Ramos (cell line): ENCODE measurements around the gene ZNF223.

Experiments used
- in situ Hi-C: fragments of 300-500 bp; cut with MboI; formaldehyde crosslinking; loops from one replicate; pipeline ENCODE4 v1.14.3; 2022; ENCODE audit warnings: low sequenced_read_pairs; ENCODE audit not compliant: unreplicated experiment

The ZNF223 gene

GRCh38 chr19:44069415-44069814, 17.6 kb downstream of the ZNF223 start:
- in situ Hi-C loops: no loop called here

DNA sequence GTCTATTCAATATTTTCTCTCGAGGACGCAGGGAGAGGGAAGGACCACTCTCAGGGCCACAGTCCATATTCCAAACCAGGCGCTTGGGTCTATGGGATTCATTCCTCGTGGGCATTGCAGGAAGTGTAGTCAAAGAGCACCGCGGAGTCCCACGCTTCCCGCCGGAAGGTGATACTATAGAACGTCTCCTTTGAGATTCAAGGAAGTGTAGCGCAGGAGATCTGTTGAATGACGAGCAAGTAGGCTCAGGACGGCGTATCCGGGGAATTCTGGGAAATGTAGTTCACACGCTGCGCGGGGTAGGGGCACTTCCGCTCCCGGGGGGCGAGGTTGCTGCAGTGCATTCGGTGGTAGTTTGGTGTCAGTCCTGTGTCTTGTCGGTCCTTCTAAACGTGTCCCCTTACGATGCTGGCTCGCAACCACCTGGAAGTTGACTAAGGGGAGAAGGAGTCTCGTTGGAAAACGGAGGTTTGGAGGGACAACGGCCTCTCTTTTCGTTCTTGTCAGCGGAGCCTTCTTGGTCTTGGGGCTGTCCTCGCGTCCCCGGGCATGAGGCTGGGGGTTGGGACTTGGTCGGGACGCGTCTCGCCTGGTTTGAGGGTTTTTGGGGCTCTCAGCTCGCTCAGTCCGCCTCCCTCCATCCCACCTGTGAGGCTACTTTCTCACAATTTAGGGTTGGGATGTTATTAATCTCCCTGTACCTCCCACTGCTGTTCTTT, 20.1 kb downstream of the ZNF223 start, which contains the start of gene ZNF284:
Gene ZNF284, plus strand, starts transcription at position 336 of the 719 bp plus-strand sequence. CDS start 4,231 bp downstream, outside the sequence.
- in situ Hi-C loops: no loop called here

- in situ Hi-C loops: no loop called here
These were observed 20.9 kb downstream of the ZNF223 start for GRCh38 chr19:44072543-44073401.

DNA sequence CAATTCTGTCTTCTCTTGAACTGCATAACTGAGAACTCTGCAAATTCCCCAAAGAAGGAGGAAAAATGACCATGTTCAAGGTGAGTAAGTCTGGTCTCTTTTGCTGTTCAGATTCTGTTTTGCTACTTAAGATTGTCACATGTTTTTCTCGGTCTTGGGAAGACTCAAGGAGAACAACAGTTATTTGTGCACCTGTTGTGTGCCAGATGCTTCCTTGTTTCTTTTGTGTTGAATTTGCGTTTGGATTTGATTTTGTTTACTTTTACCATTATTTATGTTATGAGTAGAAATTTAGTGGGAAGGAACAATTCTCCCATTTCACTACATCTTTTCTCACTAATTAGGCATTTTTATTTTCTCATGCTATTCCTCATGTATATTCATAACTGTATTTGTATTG, 24.5 kb downstream of the ZNF223 start:
- in situ Hi-C loops: no loop called here

DNA sequence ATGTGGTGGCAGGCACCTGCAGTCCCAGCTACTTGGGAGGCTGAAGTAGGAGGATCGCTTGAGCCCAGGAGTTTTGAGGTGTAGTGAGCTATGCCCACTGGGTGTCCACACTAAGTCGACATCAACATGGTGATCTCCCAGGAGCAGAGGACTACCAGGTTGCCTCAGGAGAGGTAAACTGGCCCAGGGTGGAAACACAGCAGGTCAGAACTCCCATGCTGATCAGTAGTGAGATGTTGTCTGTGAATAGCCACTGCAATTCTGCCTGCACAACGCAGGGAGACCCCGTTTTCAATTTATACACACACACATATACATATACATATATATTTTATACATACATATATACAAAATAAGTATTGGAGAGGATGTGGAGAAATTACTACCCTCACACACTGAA, 40.3 kb downstream of the ZNF223 start:
- in situ Hi-C loops: no loop called here

DNA sequence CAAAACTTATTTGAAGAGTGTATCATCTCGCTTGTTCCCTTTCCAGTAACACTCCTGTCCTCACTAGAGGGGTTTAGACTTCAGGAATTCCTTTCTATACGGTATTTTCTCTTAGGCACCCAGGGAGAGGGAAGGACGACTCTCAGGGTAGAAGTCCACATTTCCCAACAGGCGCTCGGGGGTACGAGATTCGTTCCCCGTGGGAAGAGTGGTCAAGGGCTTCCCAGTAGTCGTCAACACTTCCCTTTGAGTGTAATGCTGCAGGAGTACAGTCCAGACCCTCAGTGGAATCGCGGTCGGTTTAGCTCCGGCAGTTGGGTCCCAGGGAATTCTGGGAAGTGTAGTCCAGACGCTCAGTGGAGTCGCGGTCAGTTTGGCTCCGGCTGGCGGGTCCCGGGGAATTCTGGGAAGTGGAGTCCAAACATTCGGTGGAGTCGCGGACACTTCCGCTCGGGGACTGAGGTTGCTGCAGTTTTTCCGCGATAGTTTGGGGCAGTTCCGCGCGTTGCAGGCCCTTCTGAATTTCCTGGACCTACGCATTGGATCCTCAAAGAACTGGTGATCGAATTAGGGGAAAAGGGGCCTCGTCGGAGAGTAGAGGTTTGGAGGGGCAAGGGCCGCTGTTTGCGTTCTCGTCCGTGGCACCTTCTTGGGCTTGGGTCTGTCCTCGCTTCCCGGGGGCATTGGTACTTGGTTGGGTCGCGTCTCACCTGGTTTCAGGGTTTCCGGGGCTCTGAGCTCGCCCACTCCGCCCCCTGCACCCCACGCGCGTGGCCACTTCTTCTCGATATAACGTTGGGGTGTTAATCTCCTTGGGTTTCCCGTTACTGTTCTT, 42.3 kb downstream of the ZNF223 start, which contains the start of gene ZNF224:
Gene ZNF224, plus strand, starts transcription at position 431 of the 835 bp plus-strand sequence. CDS start 3,513 bp downstream, outside the sequence.
- in situ Hi-C loops: no loop called here

GRCh38 chr19:44107751-44108150, 55.9 kb downstream of the ZNF223 start:
- in situ Hi-C loops: no loop called here

DNA sequence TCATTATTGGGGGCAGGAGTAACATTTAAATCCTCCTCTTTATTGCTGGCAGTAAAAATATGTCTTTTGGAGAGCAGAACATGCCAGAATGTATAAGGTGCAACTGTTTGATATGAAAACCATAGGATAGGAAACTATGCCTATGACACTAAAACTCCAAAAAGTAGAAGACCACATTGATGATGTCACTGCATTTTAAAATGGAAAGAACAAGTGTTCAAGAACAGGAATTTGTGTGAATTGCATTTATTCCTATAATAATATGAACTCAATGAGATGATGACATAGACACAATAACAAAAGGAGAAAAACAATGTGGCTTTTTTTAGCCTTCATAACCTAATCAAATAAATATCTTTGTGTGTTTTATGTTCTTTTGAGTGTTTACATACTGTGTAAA, 57.6 kb downstream of the ZNF223 start:
- in situ Hi-C loops: no loop called here

GRCh38 chr19:44111910-44112463, 60.2 kb downstream of the ZNF223 start:
- in situ Hi-C loops: no loop called here

DNA sequence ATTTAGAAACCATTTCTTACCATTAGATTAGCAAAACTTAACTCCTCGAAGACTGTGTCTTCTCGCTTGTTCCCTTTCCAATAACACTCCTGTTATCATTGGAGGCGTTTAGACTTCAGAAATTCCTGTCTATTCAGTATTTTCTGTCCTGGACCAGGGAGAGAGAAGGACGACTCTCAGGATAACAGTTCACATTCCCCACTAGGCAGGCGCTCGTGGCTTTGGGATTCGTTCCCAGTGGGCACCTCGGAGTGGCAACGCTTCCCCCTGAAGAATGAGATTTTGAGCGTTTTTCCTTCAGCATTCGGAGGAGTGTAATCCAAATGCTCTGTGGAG, 60.9 kb downstream of the ZNF223 start:
- in situ Hi-C loops: no loop called here

DNA sequence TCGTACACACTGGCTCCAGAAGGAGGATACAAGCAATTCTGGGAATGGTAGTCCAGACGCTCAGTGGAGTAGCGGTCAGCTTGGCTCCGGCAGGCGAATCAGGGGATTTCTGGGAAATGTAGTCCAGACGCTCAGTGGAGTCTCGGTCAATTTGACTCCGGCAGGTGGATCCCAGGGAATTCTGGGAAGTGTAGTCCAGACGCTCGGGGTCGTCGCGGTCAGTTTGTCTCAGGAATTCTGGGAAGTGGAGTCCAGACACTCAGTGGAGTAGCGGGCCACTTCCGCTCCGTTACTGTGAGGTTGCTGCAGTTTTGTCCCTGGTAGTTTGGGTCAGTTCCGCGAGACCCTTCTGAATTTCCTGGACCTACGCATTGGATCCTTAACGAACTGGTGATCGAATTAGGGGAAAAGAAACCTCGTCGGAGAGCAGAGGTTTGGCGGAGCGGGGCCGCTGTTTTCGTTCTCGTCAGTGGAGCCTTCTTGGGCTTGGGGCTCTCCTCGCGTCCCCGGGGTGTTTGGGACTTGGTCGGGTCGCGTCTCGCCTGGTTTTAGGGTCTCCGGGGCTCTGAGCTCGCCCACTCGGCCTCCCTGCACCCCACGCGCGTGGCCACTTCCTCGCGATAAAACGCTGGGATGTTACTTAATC, 61.4 kb downstream of the ZNF223 start, which contains the start of gene ZNF225:
Gene ZNF225, plus strand, starts transcription at position 262 of the 646 bp plus-strand sequence. CDS start 2,429 bp downstream, outside the sequence.
- in situ Hi-C loops: no loop called here

- in situ Hi-C loops: no loop called here
These were observed 62.1 kb downstream of the ZNF223 start for GRCh38 chr19:44113784-44114390.
